NCI-H1694 (cell line): ENCODE data around the gene FKRP.
A peak's percentile ranks its signal among the peaks of the same experiment; 100 is the strongest.
"Not testable (repeated sequence)": the region's sequence is repeated elsewhere in the genome, so short reads cannot be mapped to it uniquely, and the experiment has no call there.

ENCODE experiments used
- DNase-seq: peaks from one replicate; lab custom pipeline; 2025; lab: John Stamatoyannopoulos, UW

Gene FKRP, protein sequence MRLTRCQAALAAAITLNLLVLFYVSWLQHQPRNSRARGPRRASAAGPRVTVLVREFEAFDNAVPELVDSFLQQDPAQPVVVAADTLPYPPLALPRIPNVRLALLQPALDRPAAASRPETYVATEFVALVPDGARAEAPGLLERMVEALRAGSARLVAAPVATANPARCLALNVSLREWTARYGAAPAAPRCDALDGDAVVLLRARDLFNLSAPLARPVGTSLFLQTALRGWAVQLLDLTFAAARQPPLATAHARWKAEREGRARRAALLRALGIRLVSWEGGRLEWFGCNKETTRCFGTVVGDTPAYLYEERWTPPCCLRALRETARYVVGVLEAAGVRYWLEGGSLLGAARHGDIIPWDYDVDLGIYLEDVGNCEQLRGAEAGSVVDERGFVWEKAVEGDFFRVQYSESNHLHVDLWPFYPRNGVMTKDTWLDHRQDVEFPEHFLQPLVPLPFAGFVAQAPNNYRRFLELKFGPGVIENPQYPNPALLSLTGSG

DNA sequence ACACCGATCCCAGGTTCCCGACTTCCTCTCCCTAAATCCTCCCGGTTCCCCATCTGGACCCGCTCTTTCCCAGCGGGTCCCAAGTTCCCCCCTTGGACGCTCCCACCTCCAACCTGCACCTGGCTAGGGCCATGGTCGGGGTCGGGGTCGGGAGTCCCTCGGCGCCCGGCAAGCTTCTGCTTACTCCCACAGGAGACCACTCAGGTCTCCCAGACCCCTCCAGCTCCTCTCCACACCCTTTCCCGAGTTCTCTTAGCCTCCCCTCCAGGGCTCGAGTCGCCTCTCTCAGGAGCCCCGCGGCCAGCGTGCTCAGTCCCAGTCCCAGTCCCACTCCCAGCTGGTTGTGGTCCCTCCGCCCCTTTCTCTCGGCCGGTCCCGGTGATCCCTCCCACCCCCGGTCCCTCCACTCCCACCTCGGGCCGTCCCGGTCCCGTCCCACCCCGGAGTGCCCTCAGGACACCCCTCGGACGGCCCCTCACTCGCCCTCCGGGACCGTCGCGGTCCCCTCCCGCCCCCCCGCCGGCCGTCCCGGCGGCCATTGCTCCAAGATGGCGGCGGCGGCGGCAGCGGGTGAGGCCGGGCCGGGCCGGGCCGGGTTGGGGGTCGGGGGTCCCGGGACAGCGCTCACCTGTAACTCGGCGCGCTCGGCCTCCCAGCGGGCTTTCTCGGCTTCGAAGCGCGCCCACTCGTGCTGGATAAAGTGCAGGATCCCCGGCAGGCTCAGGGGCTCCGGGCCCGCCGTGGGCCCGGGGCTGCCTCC lies at the start of gene FKRP:
FKRP (plus strand) TSS at position 537 of the 760 bp plus-strand sequence. CDS start 9,394 bp downstream, outside the sequence.
- no peak for DNase-seq

GRCh38 chr19:46696866-46697203 lies 49.0 kb upstream of the FKRP start:
- no peak for DNase-seq

- DNase-seq, result no peak
These were observed 48.5 kb upstream of the FKRP start for GRCh38 chr19:46697204-46697960.

DNA sequence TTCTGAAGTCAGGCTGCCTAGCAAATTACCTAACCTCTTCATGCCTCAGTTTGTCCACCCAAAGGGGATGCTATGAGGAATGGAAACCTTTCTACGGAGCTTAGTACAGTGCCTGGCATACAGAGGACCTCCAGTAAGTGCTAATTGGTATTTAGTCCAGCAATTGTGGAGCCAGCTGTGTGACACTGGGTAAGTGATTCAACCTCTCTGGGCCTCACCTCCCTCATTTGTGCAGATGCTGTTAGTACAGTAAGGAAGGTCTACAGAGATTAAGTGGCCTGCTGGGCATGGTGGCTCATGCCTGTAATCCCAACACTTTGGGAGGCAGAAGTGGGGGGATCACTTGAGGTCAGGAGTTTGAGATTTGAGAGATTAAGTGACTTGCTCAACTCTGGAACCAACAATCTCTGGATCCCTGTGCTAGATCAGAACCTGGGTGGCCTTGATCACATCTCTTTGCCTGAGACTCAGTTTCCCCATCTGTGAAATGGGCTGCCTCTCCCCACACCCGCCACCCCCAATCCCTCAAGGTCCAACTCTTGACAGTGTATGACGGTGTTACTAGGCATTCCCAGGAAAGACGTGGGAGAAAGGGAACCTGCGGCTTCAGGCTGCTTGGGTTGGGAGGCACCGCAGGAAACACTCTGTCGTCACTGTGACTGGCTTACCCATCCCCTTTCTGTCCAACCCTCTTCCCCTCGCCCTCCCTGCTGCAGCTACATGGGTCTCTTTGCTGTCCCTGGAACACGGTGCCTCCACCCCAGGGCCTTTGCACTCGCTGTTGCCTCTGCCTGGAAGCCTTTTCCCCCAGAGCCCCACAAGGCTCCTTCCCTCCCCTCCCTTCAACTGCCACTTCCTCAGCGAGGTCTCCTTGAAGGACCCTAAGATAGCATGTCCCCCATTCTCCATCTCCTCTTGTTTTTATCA lies 47.2 kb upstream of the FKRP start:
- DNase-seq, result no peak

DNA sequence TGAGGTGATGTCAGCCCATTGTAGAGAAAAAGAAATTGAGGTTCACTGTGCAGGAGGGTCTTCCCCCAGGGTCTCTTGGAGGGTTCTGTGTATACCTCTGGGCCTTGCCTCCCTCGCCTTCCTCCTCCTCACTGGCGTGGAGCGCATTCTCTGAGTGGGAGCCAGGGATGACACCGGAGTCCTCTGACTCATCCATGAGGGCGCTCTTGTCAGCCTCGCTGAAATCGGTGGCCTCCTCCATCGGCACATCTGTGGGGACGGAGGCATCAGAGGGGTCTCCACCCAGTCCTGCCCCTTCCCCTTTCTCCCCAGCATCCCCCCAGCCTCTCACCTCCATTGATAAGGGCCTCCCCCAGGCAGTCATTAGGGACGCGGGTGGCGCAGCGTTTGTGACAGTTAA lies 45.2 kb upstream of the FKRP start:
- no peak for DNase-seq

- peak; percentile 61 for DNase-seq
These were observed 41.3 kb upstream of the FKRP start for GRCh38 chr19:46704379-46705076.

GRCh38 chr19:46710687-46711086 lies 35.2 kb upstream of the FKRP start:
- DNase-seq, result no peak

- not testable (repeated sequence) for DNase-seq
These were observed 33.0 kb upstream of the FKRP start for GRCh38 chr19:46712768-46713338.

- DNase-seq, result no peak
These were observed 31.9 kb upstream of the FKRP start for GRCh38 chr19:46713781-46714443.

- no peak for DNase-seq
These were observed 31.3 kb upstream of the FKRP start for GRCh38 chr19:46714444-46715106.

- no peak for DNase-seq
These were observed 30.3 kb upstream of the FKRP start for GRCh38 chr19:46715620-46715974.

DNA sequence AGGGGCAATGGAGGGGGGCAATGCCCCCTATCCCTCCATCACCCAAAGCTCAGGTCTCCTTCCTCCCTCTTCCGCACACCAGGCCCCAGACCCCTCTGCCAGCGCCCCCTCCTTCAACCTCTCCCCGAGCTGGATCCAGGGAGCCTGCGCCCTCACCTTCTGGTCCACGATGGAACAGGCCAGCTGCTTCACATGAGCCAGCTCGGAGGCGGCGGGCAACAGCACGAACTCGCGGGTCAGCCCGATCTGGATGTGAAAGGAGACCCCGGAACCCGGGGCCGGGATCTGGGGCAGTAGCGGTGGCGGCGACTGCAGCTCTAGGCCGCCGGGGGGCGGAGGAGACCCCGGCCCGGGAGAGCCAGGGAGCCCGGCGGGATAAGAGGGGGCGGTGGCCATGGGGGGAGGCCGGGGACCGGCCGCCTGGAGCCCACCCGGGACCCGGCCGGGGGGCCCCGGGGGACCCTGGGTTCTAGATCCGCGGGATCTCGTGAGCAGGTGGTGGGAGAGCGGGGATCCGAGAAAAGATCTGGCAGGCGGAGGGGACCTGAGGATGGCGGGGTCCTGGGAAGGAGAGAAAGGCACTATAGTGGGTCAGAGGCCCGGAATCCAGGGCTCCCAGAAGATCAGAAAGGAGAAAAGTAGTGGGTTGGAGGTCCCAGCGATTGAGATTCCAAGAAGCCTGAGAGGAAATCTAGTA lies 29.7 kb upstream of the FKRP start:
- no peak for DNase-seq

GRCh38 chr19:46716672-46717033 lies 29.2 kb upstream of the FKRP start:
- no peak for DNase-seq

DNA sequence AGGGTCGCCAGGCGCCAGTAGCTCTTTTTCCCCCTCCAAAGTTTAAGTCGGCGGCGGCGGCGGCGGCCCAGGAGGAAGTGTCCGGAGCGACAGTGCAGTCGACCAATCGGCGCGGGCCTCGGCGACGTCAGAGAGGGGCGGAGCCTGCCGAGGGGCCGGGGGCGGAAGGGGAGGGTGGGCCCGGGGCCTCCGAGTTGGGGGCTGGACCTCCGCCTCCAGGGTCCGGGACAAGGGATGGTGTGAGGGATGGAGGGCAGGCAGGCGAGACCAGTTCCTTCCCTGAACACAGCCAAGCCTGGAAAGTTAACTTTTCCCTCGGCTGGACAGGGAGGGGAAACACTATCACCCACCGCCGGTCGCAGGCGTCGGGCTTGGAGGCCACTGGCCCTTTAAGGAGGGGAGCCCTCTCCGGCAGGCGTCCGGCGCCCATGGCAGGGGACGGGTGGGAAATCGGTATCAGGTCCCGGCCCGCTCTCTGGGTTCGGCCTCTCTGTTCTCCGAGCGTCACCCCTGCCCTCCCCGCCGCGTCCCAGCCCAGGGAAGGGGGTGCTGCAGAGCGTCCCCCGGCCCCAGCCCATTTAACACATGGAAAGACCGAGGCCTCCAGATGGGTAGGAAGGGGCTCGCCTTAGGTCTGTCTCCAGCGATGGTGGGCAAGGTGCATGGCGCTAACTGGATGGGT lies 28.7 kb upstream of the FKRP start, which contains the start of gene PRKD2:
PRKD2 (minus strand) TSS at position 81 of the 682 bp plus-strand sequence. CDS start 744 bp downstream, outside the sequence.
- peak; percentile 25 for DNase-seq

GRCh38 chr19:46717716-46718143 lies 28.1 kb upstream of the FKRP start:
- DNase-seq, result no peak

- no peak for DNase-seq
These were observed 27.5 kb upstream of the FKRP start for GRCh38 chr19:46718157-46718933.

DNA sequence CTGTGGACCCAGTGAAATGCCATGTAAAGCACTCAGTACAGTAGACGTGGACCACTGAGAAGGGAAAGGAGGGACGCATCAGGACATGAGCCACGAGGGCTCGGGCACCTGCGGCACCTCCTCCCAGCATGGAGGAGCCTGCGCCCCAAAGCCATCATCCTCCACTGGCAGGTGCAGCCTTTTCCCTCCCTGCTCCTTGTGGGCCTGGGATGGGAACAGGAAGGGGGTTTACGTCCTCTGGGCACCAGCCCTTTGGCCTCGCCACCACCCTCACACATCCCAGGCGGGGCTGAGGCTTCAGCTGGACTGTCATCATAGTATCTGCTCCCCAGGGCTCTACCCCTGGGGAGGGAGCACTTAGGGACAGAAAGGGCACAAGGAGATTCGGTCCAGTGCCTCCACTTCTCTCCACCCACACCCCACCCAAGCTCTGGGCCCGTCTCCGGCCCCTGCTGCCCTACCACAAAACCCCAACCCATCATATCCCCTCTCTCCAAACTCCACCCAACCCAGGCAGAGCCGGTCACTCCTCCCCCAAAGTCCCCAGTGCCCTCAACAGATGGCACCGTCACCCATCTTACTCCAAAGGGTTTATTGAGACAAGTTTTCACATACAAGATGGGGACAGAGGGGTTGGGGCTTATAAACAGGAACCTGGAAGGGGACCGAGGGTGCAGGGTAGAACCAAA lies 26.8 kb upstream of the FKRP start:
- no peak for DNase-seq
